Hematopoietic multipotent progenitor cell treated with erythropoietin and hydrocortisone succinate and interleukin-3 and kit ligand, for 4 days (in vitro differentiated cells): ENCODE measurements around the gene KANSL1L.
A peak's percentile ranks its signal among the peaks of the same experiment; 100 is the strongest.

Experiments used
- DNase-seq: peaks from one replicate; pipeline ENCODE4 v3.0.0-alpha.2; 2015

KANSL1L gene

GRCh38 chr2:210054696-210055095, 116.5 kb downstream of the KANSL1L start:
- DNase-seq, result no peak

GRCh38 chr2:210050885-210051284, 120.3 kb downstream of the KANSL1L start:
- no peak for DNase-seq

- DNase-seq, result no peak
Measured at GRCh38 chr2:210049831-210050230, 121.4 kb downstream of the KANSL1L start.

- DNase-seq, result peak; percentile 18
Measured at GRCh38 chr2:210046851-210047500, 124.2 kb downstream of the KANSL1L start.

- DNase-seq, result no peak
Measured at GRCh38 chr2:210038078-210038477, 133.1 kb downstream of the KANSL1L start.

GRCh38 chr2:210035679-210036078, 135.5 kb downstream of the KANSL1L start:
- DNase-seq, result no peak

- no peak for DNase-seq
Measured at GRCh38 chr2:210034087-210034683, 137.0 kb downstream of the KANSL1L start.

- no peak for DNase-seq
Measured at GRCh38 chr2:210028178-210028577, 143.0 kb downstream of the KANSL1L start.

- no peak for DNase-seq
Measured at GRCh38 chr2:210027608-210028007, 143.6 kb downstream of the KANSL1L start.

- no peak for DNase-seq
Measured at GRCh38 chr2:210022824-210023223, 148.4 kb downstream of the KANSL1L start.

GRCh38 chr2:210020138-210020537, 151.1 kb downstream of the KANSL1L start:
- no peak for DNase-seq

GRCh38 chr2:210009896-210010295, 161.3 kb downstream of the KANSL1L start:
- DNase-seq, result no peak

GRCh38 chr2:210009126-210009525, 162.1 kb downstream of the KANSL1L start:
- DNase-seq, result no peak

- no peak for DNase-seq
Measured at GRCh38 chr2:210007895-210008294, 163.3 kb downstream of the KANSL1L start.

GRCh38 chr2:210004881-210005280, 166.3 kb downstream of the KANSL1L start:
- no peak for DNase-seq

GRCh38 chr2:210003359-210003758, 167.8 kb downstream of the KANSL1L start:
- DNase-seq, result peak; percentile 67

GRCh38 chr2:210002158-210003157, 168.8 kb downstream of the KANSL1L start, which contains the start of gene RPE:
Gene RPE (plus strand): TSS chr2:210002638. CDS start chr2:210002662, 24 bp downstream.
- DNase-seq, result peak; percentile 99

GRCh38 chr2:210000464-210001324, 170.5 kb downstream of the KANSL1L start:
- no peak for DNase-seq

GRCh38 chr2:209998596-209998995, 172.6 kb downstream of the KANSL1L start:
- no peak for DNase-seq

GRCh38 chr2:209993968-209994367, 177.2 kb downstream of the KANSL1L start:
- DNase-seq, result no peak

GRCh38 chr2:209990838-209991237, 180.4 kb downstream of the KANSL1L start:
- no peak for DNase-seq

GRCh38 chr2:209988010-209988409, 183.2 kb downstream of the KANSL1L start:
- peak; percentile 89 for DNase-seq
